SU-DHL-6 (cell line): ENCODE measurements around the gene CAMK2D.

ENCODE experiments used
- H2AFZ ChIP-seq: fragments of 200-600 bp; sonication (generic); 2 replicates; pipeline ENCODE4 v1.6.1; 2014; ENCODE audit warnings: low read depth, mild to moderate bottlenecking, moderate library complexity, mixed read lengths, antibody characterized with exemption, low read length; ENCODE audit not compliant: severe bottlenecking
- H3F3A ChIP-seq: fragments of 200-600 bp; shearing (Covaris generic); 2 replicates; pipeline ENCODE4 v1.6.0; 2016; ENCODE audit warnings: antibody characterized with exemption, mild to moderate bottlenecking; ENCODE audit not compliant: insufficient read depth
- H3K27ac ChIP-seq: fragments of 200-600 bp; sonication (generic); 2 replicates; pipeline ENCODE4 v1.5.1; 2016; ENCODE audit warnings: low read depth, mild to moderate bottlenecking, low read length, moderate library complexity, mixed read lengths
- H3K27me3 ChIP-seq: fragments of 200-600 bp; sonication (generic), shearing (Covaris generic); 2 replicates; pipeline ENCODE4 v1.6.0; 2014; ENCODE audit warnings: mild to moderate bottlenecking, low read length
- H3K36me3 ChIP-seq: fragments of 200-600 bp; sonication (generic); 2 replicates; pipeline ENCODE4 v1.6.1; 2014; ENCODE audit warnings: mild to moderate bottlenecking, low read length, mixed read lengths
- H3K4me2 ChIP-seq: fragments of 300-600, 200-600 bp; shearing (Covaris generic), sonication (generic); 2 replicates; pipeline ENCODE4 v1.6.0; 2014; ENCODE audit warnings: low read length, low read depth, mild to moderate bottlenecking; ENCODE audit not compliant: poor library complexity, severe bottlenecking
- H3K4me3 ChIP-seq: fragments of 200-600 bp; sonication (generic); 2 replicates; pipeline ENCODE4 v1.5.1; 2014; ENCODE audit warnings: antibody characterized with exemption, low read length, mild to moderate bottlenecking, mixed read lengths; ENCODE audit not compliant: insufficient read depth, poor library complexity, severe bottlenecking
- H3K79me2 ChIP-seq: fragments of 200-600 bp; sonication (generic); 2 replicates; pipeline ENCODE4 v1.6.1; 2014; ENCODE audit warnings: mild to moderate bottlenecking, low read length, moderate library complexity; ENCODE audit not compliant: insufficient read depth
- H3K9ac ChIP-seq: fragments of 200-600 bp; sonication (generic); 2 replicates; pipeline ENCODE4 v1.7.0; 2014; ENCODE audit warnings: mild to moderate bottlenecking, low read length
- H3K9me2 ChIP-seq: fragments of 200-600 bp; sonication (generic); replicated peaks from 2 replicates; pipeline ENCODE4 v1.6.1; 2014; ENCODE audit warnings: low read length; ENCODE audit not compliant: insufficient read depth
- H3K9me3 ChIP-seq: fragments of 200-600 bp; sonication (generic); 2 replicates; pipeline ENCODE4 v1.6.1; 2014; ENCODE audit warnings: low read length, mixed read lengths; ENCODE audit not compliant: insufficient read depth
- H4K20me1 ChIP-seq: fragments of 200-600 bp; sonication (generic); 2 replicates; pipeline ENCODE4 v1.6.1; 2014; ENCODE audit warnings: low read depth, mild to moderate bottlenecking, antibody characterized with exemption, low read length, moderate library complexity, mixed read lengths
- EZH2phosphoT487 ChIP-seq: fragments of 200-600 bp; sonication (generic), shearing (Covaris generic); conservative IDR thresholded peaks from 2 replicates; pipeline ENCODE4 v1.6.1; 2018; ENCODE audit warnings: mild to moderate bottlenecking, antibody characterized with exemption, low read length, moderate library complexity, mixed read lengths
- TF ChIP-seq, protein P1 (sequence below): fragments of 200-600 bp; sonication (generic); IDR thresholded peaks from one replicate; pipeline ENCODE4 v1.5.1; 2017; ENCODE audit warnings: antibody characterized with exemption, mild to moderate bottlenecking, low read length, moderate library complexity; ENCODE audit not compliant: insufficient read depth, poor library complexity, severe bottlenecking

Gene CAMK2D

GRCh38 chr4:113747949-113748348 is 13.6 kb downstream of the CAMK2D start:
- no peak for TF ChIP-seq EZH2phosphoT487
- TF ChIP-seq, protein P1, sequence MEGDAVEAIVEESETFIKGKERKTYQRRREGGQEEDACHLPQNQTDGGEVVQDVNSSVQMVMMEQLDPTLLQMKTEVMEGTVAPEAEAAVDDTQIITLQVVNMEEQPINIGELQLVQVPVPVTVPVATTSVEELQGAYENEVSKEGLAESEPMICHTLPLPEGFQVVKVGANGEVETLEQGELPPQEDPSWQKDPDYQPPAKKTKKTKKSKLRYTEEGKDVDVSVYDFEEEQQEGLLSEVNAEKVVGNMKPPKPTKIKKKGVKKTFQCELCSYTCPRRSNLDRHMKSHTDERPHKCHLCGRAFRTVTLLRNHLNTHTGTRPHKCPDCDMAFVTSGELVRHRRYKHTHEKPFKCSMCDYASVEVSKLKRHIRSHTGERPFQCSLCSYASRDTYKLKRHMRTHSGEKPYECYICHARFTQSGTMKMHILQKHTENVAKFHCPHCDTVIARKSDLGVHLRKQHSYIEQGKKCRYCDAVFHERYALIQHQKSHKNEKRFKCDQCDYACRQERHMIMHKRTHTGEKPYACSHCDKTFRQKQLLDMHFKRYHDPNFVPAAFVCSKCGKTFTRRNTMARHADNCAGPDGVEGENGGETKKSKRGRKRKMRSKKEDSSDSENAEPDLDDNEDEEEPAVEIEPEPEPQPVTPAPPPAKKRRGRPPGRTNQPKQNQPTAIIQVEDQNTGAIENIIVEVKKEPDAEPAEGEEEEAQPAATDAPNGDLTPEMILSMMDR = no peak
- Histone ChIP-seq H3K79me2 (no peaks in the 10 kb centered on the region), H3K4me2 (no peak overlapping the region)

GRCh38 chr4:113745711-113746110 is 15.8 kb downstream of the CAMK2D start:
- no peaks in the 10 kb centered on the region for H3K79me2 ChIP-seq
- no peaks in the 10 kb centered on the region for H3K27me3 ChIP-seq
- H4K20me1 ChIP-seq = no peaks in the 10 kb centered on the region
- no peaks in the 10 kb centered on the region for H3K36me3 ChIP-seq
- H3K27ac ChIP-seq = no peak overlapping the region
- H3K4me2 ChIP-seq = no peak overlapping the region
- no peak overlapping the region for H3K9ac ChIP-seq
- no peak overlapping the region for H3K4me3 ChIP-seq
- H3F3A ChIP-seq = no peaks in the 10 kb centered on the region
- no peak overlapping the region for H2AFZ ChIP-seq
- no peak for TF ChIP-seq EZH2phosphoT487
- TF ChIP-seq, protein P1 = no peak
- H3K9me3 ChIP-seq = no peaks in the 10 kb centered on the region
- no peaks in the 10 kb centered on the region for H3K9me2 ChIP-seq

More at GRCh38 chr4:113747949-113748348, 13.6 kb downstream of the CAMK2D start:
- Histone ChIP-seq H4K20me1 (no peaks in the 10 kb centered on the region), H2AFZ (no peak overlapping the region), H3K9me2 (no peaks in the 10 kb centered on the region), H3K27ac (no peak overlapping the region), H3K9me3 (no peaks in the 10 kb centered on the region), H3K9ac (no peak overlapping the region), H3F3A (no peaks in the 10 kb centered on the region), H3K27me3 (no peaks in the 10 kb centered on the region), H3K4me3 (no peak overlapping the region), H3K36me3 (no peaks in the 10 kb centered on the region)

DNA sequence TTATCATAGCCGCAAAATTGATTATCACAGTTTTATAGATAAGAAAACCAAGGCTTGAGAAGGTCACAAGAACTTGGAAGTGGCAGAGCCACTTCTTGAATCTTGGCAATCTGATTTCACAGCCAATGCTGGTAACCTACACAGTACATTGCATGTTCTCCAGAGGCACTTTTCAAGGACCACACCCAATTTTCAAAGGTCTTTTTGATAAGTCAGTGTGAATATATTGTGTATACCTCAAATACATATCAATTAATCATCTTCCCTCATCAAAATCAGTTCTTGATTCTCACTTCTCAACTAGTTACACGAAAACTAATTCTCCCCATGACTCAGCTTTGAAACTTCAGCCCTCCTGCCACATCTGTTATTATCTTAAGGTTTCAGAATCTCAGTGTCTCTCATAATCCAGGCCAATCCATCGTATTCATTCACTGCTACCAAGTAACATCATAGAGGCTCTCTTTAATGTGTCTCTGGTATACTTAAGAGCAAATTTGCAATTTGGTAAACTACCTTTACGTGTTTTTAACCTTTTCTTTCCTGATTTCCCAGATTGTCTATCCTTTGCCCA is 16.8 kb downstream of the CAMK2D start:
- H4K20me1 ChIP-seq = no peaks in the 10 kb centered on the region
- TF ChIP-seq EZH2phosphoT487 = no peak

DNA sequence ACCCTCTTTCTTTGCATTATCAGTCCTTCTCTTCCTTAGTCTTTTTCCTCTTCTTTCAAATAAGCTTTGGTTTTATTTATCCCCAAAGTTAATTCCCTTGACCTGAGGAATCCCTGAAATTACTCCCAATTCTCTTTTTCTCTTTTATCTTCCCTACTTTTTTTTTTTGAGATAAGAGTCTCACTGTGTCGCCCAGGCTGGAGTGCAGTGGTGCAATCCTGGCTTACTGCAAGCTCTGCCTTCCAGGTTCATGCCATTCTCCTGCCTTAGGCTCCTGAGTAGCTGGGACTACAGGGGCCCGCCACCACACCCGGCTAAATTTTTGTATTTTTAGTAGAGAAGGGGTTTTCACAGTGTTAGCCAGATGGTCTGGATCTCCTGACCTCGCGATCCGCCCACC is 17.8 kb downstream of the CAMK2D start:
- H3K9me2 ChIP-seq = no peaks in the 10 kb centered on the region
- H3K36me3 ChIP-seq = no peaks in the 10 kb centered on the region
- no peak for TF ChIP-seq EZH2phosphoT487
- TF ChIP-seq, protein P1 = no peak
- H3K27me3 ChIP-seq = no peaks in the 10 kb centered on the region
- no peak overlapping the region for H3K4me3 ChIP-seq
- no peaks in the 10 kb centered on the region for H4K20me1 ChIP-seq
- H3K27ac ChIP-seq = no peak overlapping the region
- H3K79me2 ChIP-seq = no peaks in the 10 kb centered on the region
- H2AFZ ChIP-seq = no peak overlapping the region
- H3K4me2 ChIP-seq = no peak overlapping the region
- no peak overlapping the region for H3K9ac ChIP-seq
- no peaks in the 10 kb centered on the region for H3F3A ChIP-seq
- H3K9me3 ChIP-seq = no peaks in the 10 kb centered on the region

More for the DNA sequence above, 16.8 kb downstream of the CAMK2D start:
- no peak overlapping the region for H2AFZ ChIP-seq
- H3K4me3 ChIP-seq = no peak overlapping the region
- no peaks in the 10 kb centered on the region for H3K27me3 ChIP-seq
- H3K9me3 ChIP-seq = no peaks in the 10 kb centered on the region
- no peaks in the 10 kb centered on the region for H3K79me2 ChIP-seq
- no peaks in the 10 kb centered on the region for H3K36me3 ChIP-seq
- H3K9ac ChIP-seq = no peak overlapping the region
- H3F3A ChIP-seq = no peaks in the 10 kb centered on the region
- H3K9me2 ChIP-seq = no peaks in the 10 kb centered on the region
- H3K4me2 ChIP-seq = no peak overlapping the region
- H3K27ac ChIP-seq = no peak overlapping the region
